Skin of body (tissue), 3 donors: ENCODE data around the gene NRBF2. TPM values are rescaled to one million over a fixed set of nuclear protein-coding genes. Genes with fewer than 3 reads are reported as not detected.

ENCODE experiments used
- DNase-seq: peaks from one replicate; lab custom pipeline; 2025; lab: John Stamatoyannopoulos, UW
- small RNA-seq: library from RNA; depleted of rRNA; stranded (forward); fragments of <200 nt; gene quantifications from one replicate; pipeline ENCODE3, GENCODE V24; 2014; ENCODE audit warnings: low replicate concordance
- total RNA-seq: library from RNA; depleted of rRNA; stranded (reverse); fragments of >200 nt; gene quantifications from one replicate; pipeline ENCODE4 v1.2.3, GENCODE V29; 2014

The NRBF2 gene
- total RNA-seq, 1 donor from 2014 or later, result 23.6 TPM

GRCh38 chr10:63157845-63158624 lies 24.9 kb downstream of the NRBF2 start:
- peak; percentile 24 for DNase-seq

GRCh38 chr10:63161592-63161991 lies 28.5 kb downstream of the NRBF2 start:
- no peak for DNase-seq

- no peak for DNase-seq
These were observed 31.1 kb downstream of the NRBF2 start for GRCh38 chr10:63164166-63164623.

DNA sequence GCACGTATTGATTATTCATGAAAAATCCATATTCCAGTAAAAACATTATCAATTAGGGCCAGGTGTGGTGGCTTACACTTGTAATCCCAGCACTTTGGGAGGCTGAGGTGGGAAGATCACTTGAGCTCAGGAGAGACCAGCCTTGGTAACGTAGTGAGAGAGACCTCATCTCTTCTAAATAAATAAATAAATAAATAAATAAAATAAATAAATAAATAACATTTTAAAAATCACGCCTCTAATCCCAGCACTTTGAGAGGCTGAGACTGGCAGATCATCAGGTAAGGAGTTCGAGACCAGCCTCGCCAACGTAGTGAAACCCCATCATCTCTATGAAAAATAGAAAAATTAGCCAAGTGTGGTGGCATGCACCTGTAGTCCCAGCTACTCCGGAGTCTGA lies 32.1 kb downstream of the NRBF2 start:
- no peak for DNase-seq

- DNase-seq, result peak; percentile 62
These were observed 33.7 kb downstream of the NRBF2 start for GRCh38 chr10:63166742-63167258.

- DNase-seq, result no peak
These were observed 35.8 kb downstream of the NRBF2 start for GRCh38 chr10:63168821-63169462.

- DNase-seq, result no peak
These were observed 36.5 kb downstream of the NRBF2 start for GRCh38 chr10:63169624-63170023.

GRCh38 chr10:63171255-63171855 lies 38.2 kb downstream of the NRBF2 start:
- no peak for DNase-seq

- DNase-seq, result no peak
These were observed 38.8 kb downstream of the NRBF2 start for GRCh38 chr10:63171926-63172325.

DNA sequence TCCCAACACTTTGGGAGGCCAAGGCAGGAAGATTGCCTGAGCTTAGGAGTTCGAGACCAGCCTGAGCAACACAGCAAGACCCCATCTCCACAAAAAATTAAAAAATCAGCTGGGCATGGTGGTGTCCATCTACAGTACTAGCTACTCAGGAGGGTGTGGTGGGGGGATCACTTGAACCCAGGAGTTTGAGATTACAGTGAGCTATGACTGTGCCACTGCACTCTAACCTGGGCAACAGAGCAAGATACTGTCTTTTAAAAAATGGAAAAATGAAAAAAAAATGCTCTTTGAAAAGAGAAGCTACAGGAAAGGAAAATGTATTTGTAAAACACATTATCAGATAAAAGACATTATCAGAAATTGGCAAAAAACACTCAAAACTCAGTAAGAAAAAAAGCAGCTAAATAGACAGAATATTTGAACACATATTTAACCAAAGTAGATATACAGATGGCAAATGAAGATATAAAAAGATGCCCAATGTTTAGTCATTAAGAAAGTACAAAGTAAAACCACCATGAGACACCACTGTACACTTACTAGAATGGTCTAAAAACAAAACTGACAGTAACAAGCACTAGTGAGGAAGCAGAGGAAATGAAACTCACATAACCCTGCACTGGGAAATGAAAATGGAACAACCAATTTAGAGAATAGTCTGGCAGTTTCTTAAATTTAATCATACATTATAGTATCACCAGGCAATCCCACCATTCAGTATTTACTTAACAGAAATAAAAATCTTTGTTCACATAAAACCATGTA lies 40.5 kb downstream of the NRBF2 start:
- DNase-seq, result no peak

DNA sequence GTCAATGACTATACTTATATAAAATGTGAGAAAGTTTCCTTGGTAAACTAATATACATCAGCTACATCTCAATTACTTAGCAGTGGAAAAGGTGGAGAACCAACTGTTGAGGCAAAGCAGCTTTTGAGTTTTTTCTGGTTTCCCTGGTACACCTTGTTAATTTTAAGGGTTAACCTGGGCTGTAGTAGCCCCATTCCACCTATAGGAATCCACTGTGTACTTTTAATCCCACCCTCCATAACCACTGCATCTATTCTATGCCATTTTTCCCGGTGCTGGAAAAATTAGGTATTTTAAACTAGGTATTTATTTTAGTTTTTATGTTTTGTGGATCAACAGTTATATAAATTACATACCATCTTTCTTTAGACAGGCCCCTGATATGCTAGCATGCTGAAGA lies 42.4 kb downstream of the NRBF2 start:
- DNase-seq, result no peak

GRCh38 chr10:63192826-63193225 lies 59.7 kb downstream of the NRBF2 start:
- no peak for DNase-seq

GRCh38 chr10:63197344-63198092 lies 64.4 kb downstream of the NRBF2 start:
- peak; percentile 82 for DNase-seq

DNA sequence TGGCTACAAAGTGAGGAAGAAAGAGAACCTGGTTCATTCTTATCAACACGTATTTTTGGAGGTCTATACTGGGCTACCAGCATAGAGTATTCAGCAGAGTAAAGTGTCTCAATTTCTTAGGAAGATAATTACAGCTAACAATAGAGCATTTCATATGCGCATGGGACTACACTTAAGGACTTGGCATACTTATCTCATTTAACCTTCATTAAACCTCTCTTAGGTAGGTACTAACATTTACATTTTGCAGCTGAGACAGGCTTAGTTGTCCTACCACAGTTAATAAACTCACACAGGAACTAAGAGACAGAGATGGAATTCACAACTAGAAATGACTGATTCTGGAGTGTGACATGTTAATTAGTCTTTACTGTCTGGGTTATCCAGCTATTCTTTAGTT lies 66.6 kb downstream of the NRBF2 start:
- no peak for DNase-seq

DNA sequence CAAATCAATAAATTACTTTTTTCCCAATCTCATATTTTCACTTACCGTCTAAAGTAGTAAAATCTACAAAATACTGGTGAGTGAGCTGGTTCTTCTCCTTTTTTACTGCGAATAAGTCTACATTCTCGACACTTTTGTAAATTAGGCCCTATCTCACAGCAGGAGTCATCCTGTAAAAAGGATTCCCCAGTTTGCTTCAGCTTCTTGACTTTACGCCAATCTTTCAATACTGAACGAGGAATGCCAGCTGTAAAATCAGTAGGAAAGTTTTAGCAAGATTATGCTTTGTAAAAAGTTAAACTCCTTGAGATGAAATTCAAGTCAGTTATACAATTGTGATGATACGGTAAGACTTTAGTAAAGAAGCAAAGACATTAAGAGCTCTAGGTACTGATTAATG lies 67.3 kb downstream of the NRBF2 start:
- DNase-seq, result no peak

- DNase-seq, result no peak
These were observed 68.0 kb downstream of the NRBF2 start for GRCh38 chr10:63201118-63201517.

Small RNAs within 50 kb of the gene (small RNA-seq; reads per million reads assigned to genes)
- not detected for gene RNU6-543P
